Neural cell (in vitro differentiated cells): ENCODE measurements around the gene WIPF3. TPM values are rescaled to one million over a fixed set of nuclear protein-coding genes. Genes with fewer than 3 reads are reported as not detected.

Experiments
- H2AFZ ChIP-seq: fragments of 200-600, 300-800 bp; sonication (generic), shearing (Covaris generic); 2 replicates; pipeline ENCODE4 v1.6.0; 2014; ENCODE audit warnings: low read depth, mild to moderate bottlenecking, antibody characterized with exemption, low read length, moderate library complexity
- H3F3A ChIP-seq: fragments of 200-600 bp; shearing (Covaris generic); 2 replicates; pipeline ENCODE4 v1.6.1; 2016; ENCODE audit warnings: mild to moderate bottlenecking, moderate library complexity, mixed read lengths, antibody characterized with exemption, low read length; ENCODE audit not compliant: insufficient read depth, poor library complexity, severe bottlenecking
- H3K27ac ChIP-seq: fragments of 200-600, 300-800 bp; sonication (generic), shearing (Covaris generic); 2 replicates; pipeline ENCODE4 v1.5.1; 2014; ENCODE audit warnings: mild to moderate bottlenecking, low read length, moderate library complexity
- H3K27me3 ChIP-seq: fragments of 300-800, 200-600 bp; sonication (generic), shearing (Covaris generic); 2 replicates; pipeline ENCODE4 v1.6.0; 2014; ENCODE audit warnings: mild to moderate bottlenecking, low read depth, low read length, moderate library complexity; ENCODE audit not compliant: insufficient read depth
- H3K36me3 ChIP-seq: fragments of 300-800, 200-600 bp; sonication (generic), shearing (Covaris generic); 2 replicates; pipeline ENCODE4 v1.5.1; 2014; ENCODE audit warnings: mild to moderate bottlenecking, antibody characterized with exemption, low read length, moderate library complexity; ENCODE audit not compliant: insufficient read depth
- H3K4me2 ChIP-seq: fragments of 300-800, 200-600 bp; sonication (generic), shearing (Covaris generic); 2 replicates; pipeline ENCODE4 v1.6.0; 2014; ENCODE audit warnings: mild to moderate bottlenecking, low read length
- H3K4me3 ChIP-seq: fragments of 300-800, 200-600 bp; sonication (generic), shearing (Covaris generic); 2 replicates; pipeline ENCODE4 v1.5.1; 2014; ENCODE audit warnings: mild to moderate bottlenecking, low read length, moderate library complexity
- H3K79me2 ChIP-seq: fragments of 200-600 bp; shearing (Covaris generic); replicated peaks from 2 replicates; pipeline ENCODE4 v1.6.0; 2014; ENCODE audit warnings: mild to moderate bottlenecking, low read length, moderate library complexity; ENCODE audit not compliant: insufficient read depth
- H3K9ac ChIP-seq: fragments of 300-800, 200-600 bp; sonication (generic), shearing (Covaris generic); 2 replicates; pipeline ENCODE4 v1.6.1; 2016; ENCODE audit warnings: mild to moderate bottlenecking, low read length, mixed read lengths
- H3K9me2 ChIP-seq: fragments of 200-600 bp; shearing (Covaris generic); 2 replicates; pipeline ENCODE4 v1.6.1; 2016; ENCODE audit warnings: mild to moderate bottlenecking, low read length, mixed read lengths; ENCODE audit not compliant: insufficient read depth
- H3K9me3 ChIP-seq: fragments of 200-600, 300-800 bp; sonication (generic), shearing (Covaris generic); 2 replicates; pipeline ENCODE4 v1.6.1; 2016; ENCODE audit warnings: mild to moderate bottlenecking, mixed run types, low read length, moderate library complexity, mixed read lengths
- H4K20me1 ChIP-seq: fragments of 200-600 bp; shearing (Covaris generic); 2 replicates; pipeline ENCODE4 v1.6.1; 2016; ENCODE audit warnings: mild to moderate bottlenecking, mixed run types; ENCODE audit not compliant: insufficient read depth
- EP300 ChIP-seq: fragments of 450-650 bp; conservative IDR thresholded peaks from 2 replicates; pipeline ENCODE4 v1.6.1; 2014; ENCODE audit warnings: antibody characterized with exemption, mild to moderate bottlenecking, moderate library complexity; ENCODE audit not compliant: poor library complexity, severe bottlenecking
- EZH2 ChIP-seq: fragments of 200-600, 300-800 bp; shearing (Covaris generic), sonication (generic); IDR thresholded peaks from 2 replicates; pipeline ENCODE4 v1.6.1; 2014; ENCODE audit warnings: antibody characterized with exemption, low read length, borderline replicate concordance, mild to moderate bottlenecking; ENCODE audit not compliant: insufficient read depth, poor library complexity, severe bottlenecking
- MXI1 ChIP-seq: fragments of 450-650 bp; conservative IDR thresholded peaks from 2 replicates; pipeline ENCODE4 v1.6.1; 2014; ENCODE audit warnings: antibody characterized with exemption, mild to moderate bottlenecking; ENCODE audit not compliant: poor library complexity, severe bottlenecking
- POLR2AphosphoS5 ChIP-seq: IDR thresholded peaks from 2 replicates; pipeline ENCODE4 v1.6.1; 2012
- RAD21 ChIP-seq: fragments of 450-650 bp; conservative IDR thresholded peaks from 2 replicates; pipeline ENCODE4 v1.6.1; 2014; ENCODE audit warnings: antibody characterized with exemption, mild to moderate bottlenecking, moderate library complexity
- SMC3 ChIP-seq: fragments of 450-650 bp; conservative IDR thresholded peaks from 2 replicates; pipeline ENCODE4 v1.6.1; 2014; ENCODE audit warnings: antibody characterized with exemption, mild to moderate bottlenecking, moderate library complexity; ENCODE audit not compliant: poor library complexity
- TAF1 ChIP-seq: IDR thresholded peaks from 2 replicates; pipeline ENCODE4 v1.6.1; 2012; ENCODE audit warnings: low read depth
- polyA plus RNA-seq: library from polyadenylated mRNA; depleted of rRNA; stranded (reverse); fragments of >200 nt; gene quantifications from 2 replicates; pipeline ENCODE4 v1.2.3, GENCODE V29; 2014
- TF ChIP-seq, protein P1 (sequence below): fragments of 450-650 bp; IDR thresholded peaks from 2 replicates; pipeline ENCODE4 v1.5.1; 2014; ENCODE audit warnings: antibody characterized with exemption, mild to moderate bottlenecking, moderate library complexity; ENCODE audit not compliant: poor library complexity, severe bottlenecking
- TF ChIP-seq, protein P2 (sequence below): IDR thresholded peaks from 2 replicates; pipeline ENCODE4 v1.6.1; 2012; ENCODE audit warnings: borderline replicate concordance

Gene WIPF3
- polyA plus RNA-seq, 1 donor from 2014 or later = 3.8 TPM

DNA sequence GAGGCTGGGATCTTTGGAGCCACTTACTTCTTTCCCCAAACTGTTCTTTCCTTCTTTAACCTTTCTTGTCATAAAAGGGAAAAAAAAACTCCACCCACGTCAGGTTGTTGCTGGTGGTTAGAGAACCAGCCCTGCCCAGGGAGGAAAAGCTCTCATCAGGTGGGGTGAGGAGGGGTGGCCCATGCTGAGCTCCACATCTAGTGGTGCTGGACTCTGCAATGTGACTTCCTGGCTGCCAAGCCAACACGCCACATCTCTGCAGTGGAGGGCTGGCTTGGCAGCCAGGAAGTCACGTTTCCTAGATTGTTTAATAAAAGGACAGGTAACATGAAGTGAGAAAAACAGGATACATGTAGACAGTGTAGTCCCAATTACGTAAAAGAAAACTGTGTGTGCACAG lies 37.4 kb downstream of the WIPF3 start:
- Histone ChIP-seq H3K27me3 (no peaks in the 10 kb centered on the region), H3K36me3 (no peaks in the 10 kb centered on the region), H3K4me2 (no peak overlapping the region), H3K79me2 (no peaks in the 10 kb centered on the region), H3K27ac (peak overlapping the region; percentile 66), H2AFZ (peak overlapping the region; percentile 0), H4K20me1 (no peaks in the 10 kb centered on the region), H3K9me2 (no peaks in the 10 kb centered on the region), H3K9ac (peak overlapping the region; percentile 46), H3K4me3 (peak overlapping the region; percentile 34), H3K9me3 (no peaks in the 10 kb centered on the region), H3F3A (peaks cover 16% of the 10 kb centered on the region)
- no peak for TF ChIP-seq SMC3
- TF ChIP-seq MXI1 = no peak
- no peak for TF ChIP-seq RAD21
- no peak for TF ChIP-seq EP300
- TF ChIP-seq, protein P1, sequence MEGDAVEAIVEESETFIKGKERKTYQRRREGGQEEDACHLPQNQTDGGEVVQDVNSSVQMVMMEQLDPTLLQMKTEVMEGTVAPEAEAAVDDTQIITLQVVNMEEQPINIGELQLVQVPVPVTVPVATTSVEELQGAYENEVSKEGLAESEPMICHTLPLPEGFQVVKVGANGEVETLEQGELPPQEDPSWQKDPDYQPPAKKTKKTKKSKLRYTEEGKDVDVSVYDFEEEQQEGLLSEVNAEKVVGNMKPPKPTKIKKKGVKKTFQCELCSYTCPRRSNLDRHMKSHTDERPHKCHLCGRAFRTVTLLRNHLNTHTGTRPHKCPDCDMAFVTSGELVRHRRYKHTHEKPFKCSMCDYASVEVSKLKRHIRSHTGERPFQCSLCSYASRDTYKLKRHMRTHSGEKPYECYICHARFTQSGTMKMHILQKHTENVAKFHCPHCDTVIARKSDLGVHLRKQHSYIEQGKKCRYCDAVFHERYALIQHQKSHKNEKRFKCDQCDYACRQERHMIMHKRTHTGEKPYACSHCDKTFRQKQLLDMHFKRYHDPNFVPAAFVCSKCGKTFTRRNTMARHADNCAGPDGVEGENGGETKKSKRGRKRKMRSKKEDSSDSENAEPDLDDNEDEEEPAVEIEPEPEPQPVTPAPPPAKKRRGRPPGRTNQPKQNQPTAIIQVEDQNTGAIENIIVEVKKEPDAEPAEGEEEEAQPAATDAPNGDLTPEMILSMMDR = no peak
- TF ChIP-seq, protein P2, sequence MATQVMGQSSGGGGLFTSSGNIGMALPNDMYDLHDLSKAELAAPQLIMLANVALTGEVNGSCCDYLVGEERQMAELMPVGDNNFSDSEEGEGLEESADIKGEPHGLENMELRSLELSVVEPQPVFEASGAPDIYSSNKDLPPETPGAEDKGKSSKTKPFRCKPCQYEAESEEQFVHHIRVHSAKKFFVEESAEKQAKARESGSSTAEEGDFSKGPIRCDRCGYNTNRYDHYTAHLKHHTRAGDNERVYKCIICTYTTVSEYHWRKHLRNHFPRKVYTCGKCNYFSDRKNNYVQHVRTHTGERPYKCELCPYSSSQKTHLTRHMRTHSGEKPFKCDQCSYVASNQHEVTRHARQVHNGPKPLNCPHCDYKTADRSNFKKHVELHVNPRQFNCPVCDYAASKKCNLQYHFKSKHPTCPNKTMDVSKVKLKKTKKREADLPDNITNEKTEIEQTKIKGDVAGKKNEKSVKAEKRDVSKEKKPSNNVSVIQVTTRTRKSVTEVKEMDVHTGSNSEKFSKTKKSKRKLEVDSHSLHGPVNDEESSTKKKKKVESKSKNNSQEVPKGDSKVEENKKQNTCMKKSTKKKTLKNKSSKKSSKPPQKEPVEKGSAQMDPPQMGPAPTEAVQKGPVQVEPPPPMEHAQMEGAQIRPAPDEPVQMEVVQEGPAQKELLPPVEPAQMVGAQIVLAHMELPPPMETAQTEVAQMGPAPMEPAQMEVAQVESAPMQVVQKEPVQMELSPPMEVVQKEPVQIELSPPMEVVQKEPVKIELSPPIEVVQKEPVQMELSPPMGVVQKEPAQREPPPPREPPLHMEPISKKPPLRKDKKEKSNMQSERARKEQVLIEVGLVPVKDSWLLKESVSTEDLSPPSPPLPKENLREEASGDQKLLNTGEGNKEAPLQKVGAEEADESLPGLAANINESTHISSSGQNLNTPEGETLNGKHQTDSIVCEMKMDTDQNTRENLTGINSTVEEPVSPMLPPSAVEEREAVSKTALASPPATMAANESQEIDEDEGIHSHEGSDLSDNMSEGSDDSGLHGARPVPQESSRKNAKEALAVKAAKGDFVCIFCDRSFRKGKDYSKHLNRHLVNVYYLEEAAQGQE = no peak
- TF ChIP-seq EZH2 = no peak
- TF ChIP-seq TAF1 = no peak
- TF ChIP-seq POLR2AphosphoS5 = no peak

DNA sequence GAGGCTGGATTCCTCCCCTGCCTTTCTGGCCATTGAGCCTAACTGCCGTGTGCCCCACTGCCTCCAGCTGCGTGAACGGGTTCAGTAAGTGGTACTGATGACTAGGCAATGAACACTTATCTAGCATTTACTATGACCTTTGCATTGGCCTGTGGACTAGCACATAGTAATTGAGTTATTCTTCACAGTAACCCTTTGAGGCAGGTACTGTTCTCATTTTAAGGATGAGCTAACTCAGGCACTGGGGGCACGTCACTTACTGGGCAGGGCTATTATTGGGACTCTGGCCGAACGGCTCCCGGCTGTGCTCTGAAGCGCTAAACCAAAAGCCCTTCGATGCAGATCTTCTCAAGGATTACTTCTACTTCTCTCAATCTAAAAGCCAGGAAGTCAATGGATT lies 38.3 kb downstream of the WIPF3 start:
- Histone ChIP-seq H3K9me3 (no peaks in the 10 kb centered on the region), H3K36me3 (no peaks in the 10 kb centered on the region), H3K79me2 (no peaks in the 10 kb centered on the region), H4K20me1 (no peaks in the 10 kb centered on the region), H3K9me2 (no peaks in the 10 kb centered on the region), H3K4me3 (no peak overlapping the region), H3K27ac (no peak overlapping the region), H3K9ac (no peak overlapping the region), H3K4me2 (no peak overlapping the region), H3K27me3 (no peaks in the 10 kb centered on the region), H2AFZ (no peak overlapping the region), H3F3A (peaks cover 16% of the 10 kb centered on the region)
- TF ChIP-seq EP300 = no peak
- TF ChIP-seq RAD21 = no peak
- TF ChIP-seq, protein P2 = no peak
- no peak for TF ChIP-seq MXI1
- no peak for TF ChIP-seq TAF1
- no peak for TF ChIP-seq SMC3
- TF ChIP-seq, protein P1 = no peak
- no peak for TF ChIP-seq POLR2AphosphoS5
- TF ChIP-seq EZH2 = no peak
